ENCODE measurements around the gene MTRF1.

Gene MTRF1

DNA sequence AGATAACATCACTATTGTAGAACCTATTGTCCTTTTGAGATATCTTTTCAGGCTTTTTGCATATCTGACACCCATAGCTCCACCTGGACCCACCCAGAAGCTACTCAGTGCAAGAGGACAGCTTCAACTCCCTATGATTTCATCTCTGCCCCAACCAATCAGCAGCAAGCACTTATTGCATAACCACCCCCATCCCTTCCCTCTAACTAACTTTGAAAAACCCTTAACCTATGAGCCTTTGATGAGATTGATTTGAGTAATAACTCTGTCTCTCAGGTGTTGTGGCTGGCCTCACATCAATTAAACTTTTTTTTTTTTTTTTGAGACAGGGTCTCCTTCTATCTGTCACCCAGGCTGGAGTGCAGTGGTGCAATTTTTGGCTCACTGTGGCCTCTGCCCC lies 13.4 kb upstream of the MTRF1 start:
- DNase-seq, result no peak

DNA sequence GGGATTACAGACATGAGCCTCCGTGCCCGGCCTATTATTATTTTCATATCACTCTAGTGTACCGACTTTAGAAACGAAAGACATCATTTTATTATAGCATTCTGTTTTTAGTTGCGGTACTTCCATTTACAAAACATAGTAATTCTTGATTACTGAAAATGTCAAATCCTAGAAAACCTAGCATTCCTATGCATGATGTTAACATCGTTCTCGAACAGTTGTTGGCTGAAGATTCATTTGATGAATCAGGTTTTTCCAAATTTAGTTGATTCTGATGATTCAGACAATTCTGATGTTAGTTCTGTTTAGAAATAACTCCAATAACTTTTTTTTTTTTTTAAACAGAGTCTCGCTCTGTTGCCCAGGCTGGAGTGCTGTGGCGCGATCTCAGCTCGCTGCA lies 11.5 kb upstream of the MTRF1 start:
- no peak for DNase-seq

DNA sequence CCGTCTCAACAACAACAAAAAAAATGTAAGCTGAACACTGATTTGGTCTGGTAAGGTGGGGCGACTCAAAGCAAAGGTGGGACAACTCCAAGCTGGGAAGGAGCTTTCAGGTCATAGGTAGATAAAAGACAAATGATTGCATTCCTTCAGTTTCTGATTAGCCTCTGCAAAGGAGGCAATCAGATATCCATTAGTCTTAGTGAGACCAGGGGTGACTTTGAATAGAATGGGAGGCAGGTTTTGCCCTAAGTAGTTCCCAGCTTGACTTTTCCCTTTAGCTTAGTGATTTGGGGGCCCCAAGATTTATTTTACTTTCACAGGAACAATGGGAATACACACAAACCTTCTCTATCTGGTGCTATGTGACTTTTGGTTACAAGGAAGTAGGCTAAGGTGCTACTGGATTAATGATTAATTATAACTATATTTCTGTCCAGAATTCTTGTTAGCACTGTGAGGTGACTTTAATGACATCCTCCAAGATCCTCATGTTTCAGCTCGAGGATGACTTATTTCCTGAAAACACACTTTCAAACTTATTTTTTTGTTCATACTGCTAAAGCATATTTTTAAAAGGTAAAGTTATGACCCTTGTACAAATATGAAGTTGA lies 10.6 kb upstream of the MTRF1 start:
- DNase-seq, result no peak

DNA sequence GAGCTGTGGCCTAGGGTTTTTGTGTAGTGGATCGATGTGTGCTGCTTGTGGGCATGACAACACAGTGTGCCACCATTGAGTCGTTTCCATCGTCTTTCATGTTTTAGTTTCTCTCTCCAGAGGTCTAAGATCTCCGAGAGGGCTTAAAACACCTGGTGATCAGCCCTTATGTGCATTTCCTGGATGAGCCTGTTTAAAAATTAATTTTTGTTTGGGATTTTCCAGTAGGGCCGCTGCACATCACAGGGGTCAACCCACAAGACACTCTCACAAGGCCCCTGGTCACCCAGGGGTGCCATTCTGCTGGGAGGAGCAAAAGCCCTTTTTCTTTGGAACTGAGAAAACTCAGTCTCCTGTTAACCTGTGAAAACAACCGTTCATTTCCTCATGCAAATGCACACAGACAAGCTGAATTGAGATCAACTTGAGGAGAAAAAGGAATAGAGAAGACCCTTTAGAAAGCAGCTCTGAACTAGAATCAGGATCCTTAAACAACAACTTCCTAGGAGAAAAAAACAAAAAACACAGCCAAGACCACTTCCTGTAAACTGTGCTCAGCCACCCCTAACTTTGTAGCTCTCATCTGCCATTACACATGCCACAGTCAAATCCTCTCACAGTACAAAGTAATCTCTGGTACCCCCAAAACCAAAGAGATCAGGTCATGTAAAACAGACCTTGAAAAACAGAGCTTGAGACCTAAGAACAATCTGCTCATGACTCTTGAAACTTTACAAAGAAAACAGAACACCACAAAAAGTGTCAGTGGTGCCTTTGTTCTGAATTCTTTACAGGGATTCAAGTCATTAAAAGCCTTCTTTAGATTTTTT lies 8.3 kb upstream of the MTRF1 start:
- no peak for DNase-seq

DNA sequence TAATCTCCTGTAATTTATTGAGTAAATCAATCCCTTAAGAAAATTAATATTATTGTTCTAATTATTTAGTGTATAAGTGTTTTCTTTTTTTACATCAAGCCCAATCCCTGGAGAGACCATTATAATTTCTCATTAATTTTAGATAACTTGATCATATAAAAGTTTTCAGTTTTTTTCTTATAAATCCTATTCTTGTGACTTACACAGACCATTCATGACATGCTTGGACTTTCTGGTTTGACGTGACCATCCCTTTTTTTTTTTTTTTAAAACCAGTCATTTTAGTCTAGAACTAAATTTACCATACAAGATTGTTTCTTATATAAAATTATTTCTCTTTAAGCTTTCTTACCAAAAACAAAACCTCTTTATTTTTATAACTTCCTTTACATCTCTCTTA lies 5.4 kb upstream of the MTRF1 start:
- no peak for DNase-seq

DNA sequence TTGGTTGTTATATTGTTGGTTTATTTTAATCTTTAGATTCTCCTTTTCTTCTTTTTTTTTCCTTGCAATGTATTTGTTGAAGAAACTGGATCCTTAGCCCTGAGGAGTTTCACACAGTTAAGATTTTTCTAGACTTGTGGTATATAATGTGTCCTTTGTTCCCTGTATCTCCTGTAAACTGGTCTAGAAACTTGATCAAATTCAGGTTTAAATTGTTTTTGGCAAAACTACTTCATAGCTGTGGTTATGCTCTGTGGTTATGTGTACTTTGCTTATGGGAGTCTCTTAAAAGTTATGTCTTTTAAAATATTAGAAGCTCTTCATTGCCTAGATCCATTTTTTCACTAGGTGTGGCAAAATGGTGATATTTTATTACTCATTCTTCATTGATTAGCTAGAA lies 3.7 kb upstream of the MTRF1 start:
- DNase-seq, result no peak

DNA sequence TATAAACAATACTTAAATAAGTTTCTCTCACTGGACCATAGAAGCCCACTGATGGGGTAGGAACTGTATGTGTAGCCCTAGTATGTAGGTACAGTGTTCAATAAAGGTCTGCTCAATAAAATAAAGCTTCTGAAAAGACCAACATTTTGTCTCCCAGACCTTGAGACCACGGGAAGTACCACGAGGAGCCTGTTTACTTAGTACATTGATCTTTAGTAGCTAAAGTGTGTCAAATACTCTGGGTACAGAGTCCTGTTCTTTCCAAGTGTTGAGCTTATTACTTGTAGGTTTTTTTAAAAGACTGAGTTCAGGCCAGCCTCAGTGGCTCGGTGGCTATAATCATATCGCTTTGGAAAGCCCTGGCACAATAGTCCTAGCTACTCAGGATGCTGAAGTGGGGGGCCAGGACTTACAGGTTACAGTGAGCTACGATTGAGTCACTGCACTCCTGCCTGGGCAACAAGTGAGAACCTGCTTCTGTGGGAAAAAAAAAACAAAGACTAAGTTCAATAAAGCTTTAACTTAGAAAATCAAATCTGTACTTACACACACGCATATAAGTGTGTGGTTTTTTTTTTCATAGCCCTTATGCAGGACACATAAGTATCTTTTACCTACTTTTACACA lies 3.4 kb downstream of the MTRF1 start:
- DNase-seq, result no peak

DNA sequence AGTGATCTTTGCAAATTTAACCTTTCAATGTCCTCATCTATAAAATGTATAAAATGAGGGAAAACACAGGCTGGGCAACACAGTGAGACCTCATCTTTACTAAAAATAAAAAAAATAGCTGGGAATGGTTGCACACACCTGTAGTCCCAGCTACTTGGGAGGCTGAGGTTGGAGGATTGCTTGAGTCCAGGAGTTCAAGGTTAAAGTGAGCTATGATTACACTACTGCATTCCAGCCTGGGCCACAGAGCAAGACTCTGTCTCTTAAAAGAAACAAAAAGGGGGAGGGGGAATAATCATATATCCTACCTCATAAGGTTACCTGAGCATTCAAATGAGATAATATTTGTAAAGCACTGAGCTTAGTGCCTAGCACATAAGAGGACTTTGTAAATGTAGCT lies 5.8 kb downstream of the MTRF1 start:
- no peak for DNase-seq

DNA sequence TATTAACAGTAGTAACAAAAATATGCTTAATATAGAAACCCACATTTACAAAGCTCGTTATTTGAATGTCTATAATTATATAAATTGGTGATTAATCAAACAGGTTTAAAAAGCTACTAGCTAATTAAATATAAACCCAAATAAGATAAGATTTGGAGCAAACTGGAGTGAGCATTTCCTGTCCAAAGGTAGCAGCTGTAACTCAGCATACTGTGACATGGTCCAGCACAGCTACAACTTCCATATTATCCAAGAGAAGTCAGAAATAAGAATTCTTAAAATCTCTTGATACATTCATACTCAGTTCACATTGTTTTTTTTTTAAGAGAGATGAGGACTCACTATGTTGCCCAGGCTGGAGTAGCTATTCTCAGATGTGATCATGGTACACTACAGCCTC lies 8.5 kb downstream of the MTRF1 start:
- no peak for DNase-seq

DNA sequence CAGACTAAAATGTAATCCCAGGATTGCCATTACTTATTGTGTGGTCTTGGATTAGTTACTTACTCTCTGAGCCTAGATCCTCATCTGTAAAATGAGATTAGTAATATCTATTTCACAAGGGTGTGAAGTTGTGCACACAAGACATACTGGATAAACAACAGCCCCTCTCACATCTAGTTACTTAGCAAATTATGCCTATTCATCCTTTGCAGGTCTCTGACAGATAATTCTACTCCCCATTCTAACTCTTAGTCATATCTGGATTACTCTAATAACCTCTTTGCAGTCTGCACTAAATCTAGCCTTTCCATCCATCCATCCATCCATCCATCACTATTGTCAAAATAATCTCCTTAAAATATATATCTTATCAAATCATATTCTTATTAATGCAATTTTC lies 12.4 kb downstream of the MTRF1 start:
- DNase-seq, result no peak

DNA sequence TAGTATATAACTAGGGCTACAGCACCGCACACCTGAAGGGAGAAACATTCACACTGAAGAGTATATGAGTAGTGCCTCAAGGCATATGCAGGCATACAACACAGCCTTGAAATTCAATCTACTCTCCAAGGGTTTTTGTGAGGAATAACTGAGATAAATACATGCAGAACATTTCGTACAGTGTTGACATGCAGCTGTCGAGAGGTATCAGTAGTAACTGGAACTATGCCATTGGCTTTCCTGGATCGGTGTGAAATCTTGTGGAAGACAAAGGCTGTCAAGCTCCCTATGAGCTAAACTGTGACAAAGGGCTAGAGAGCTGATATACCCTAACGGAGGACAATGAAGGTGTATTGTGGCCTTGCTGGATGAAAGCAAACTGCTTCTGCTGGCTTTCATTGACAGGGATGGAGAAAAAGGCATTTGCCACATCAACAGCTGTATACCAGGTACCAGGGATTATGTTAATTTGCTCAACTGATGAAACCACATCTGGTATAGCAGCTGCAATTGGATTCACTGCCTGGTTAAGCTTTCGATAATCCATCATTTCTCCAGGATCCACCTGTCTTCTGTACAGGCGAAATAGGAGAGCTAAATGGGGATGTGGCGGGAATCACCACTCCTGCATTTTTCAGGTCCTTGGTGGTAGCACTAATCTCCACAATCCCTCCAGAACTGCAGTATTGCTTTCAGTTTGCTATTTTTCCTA lies 16.3 kb downstream of the MTRF1 start:
- DNase-seq, result no peak

DNA sequence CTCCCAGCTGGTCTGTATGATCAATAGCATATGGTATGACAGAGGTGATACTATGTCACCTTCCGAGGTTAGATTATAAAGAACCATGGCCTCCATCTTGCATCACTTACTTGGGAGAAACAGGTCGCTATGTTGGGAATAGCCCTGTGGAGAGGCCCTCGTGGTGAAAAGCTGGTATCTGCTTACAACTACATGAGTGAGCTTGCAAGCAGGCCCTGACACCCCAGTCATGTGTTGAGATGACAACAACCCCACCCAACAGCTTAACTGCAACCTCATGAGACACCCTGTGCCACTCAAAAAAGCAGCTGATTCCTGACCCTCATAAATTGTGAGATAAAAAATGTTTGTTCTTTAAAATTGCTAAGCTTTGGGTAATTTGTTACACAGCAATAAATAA lies 18.8 kb downstream of the MTRF1 start:
- DNase-seq, result no peak

DNA sequence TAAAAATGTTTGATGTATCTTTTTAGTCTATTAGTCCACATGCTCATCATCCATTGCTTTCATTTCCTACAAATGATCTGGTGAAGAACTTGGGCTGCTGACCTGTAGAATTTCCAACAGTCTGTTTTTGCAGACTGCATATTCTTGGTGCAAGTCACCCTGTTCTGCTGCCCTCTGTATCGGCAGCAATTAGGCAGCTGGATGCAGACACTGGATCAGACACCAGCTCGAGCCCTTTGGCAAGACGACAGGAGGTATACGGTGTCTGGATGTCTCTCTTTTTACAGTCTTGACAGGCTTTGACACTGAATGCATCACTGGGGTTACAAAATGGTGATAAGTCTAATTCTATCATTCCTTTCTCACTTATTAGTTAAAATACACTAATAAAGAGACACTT lies 21.8 kb downstream of the MTRF1 start:
- DNase-seq, result no peak

DNA sequence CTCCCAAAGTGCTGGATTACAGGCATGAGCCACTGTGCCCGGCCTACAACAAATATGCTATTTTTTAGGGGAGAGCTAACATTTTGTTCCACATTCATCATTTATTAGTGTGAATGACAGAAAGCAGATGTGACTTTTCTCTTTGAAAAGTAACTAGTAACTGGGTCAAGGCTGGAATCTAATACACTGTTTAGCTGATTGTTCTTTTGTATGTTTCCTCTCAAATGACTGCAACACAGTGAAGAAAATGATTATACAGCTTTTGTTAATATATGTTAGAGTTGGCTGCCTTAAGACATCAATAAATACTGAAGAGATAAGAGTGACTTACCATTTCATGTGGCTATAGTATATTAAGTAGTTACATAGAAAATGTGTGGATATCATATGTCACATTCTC lies 27.0 kb downstream of the MTRF1 start:
- DNase-seq, result no peak

DNA sequence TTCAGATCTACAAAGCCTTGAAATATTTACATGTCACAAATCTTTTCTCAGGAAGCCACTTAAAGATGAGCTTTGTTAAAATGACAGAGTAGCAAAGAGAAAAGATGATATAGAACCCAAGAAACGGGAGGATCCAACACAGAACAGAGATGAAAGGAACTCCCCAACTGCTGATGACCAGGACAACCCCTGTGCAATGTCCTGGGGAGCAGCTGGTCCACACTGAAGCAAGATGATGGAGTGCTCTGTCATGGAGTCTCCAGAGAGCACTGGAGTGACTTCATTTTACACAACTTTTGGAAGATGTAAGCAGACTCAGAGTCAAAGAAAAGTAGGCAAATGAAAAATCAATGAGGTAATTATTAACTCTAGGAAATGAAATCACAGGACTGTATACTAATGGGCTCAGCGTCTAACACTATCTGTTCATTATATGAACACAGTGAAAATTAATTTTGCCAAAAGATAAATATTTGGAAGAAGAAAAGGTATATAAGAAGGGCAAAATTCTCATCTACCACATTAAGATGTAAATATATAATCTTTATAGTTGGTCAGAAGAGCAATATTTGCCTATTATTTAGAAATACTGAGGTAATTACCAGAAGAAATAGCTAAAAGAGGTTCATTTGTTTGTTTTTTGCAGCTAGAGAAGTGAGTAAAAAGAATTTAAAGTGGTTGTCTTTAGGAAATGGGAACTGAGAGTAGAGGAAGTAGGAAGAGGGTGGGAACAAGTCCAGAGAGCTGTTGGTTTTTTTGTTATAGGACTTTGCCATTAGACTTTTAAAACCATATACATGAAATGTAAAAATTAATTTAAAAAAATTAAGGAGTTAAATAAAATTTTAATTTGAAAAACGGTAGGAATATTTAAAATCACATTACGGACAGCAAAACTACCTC lies 30.5 kb downstream of the MTRF1 start:
- DNase-seq, result no peak

DNA sequence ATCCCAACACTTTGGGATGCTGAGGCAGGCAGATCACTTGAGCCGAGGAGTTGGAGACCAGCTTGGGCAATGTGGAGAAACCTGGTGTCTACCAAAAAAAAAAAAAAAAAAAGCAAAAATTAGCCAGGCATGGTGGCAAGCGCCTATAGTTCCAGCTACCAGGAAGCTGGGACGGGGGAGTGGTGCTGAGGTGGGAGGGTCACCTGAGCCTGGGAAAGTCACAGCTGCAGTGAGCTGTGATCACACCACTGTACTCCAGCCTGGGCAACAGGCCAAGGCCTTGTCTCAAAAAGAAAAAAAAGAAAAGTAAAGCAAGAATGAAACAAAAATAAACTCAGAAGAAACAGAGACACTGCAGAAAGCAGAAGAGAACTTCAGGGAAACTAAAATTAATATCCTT lies 31.6 kb downstream of the MTRF1 start:
- no peak for DNase-seq

DNA sequence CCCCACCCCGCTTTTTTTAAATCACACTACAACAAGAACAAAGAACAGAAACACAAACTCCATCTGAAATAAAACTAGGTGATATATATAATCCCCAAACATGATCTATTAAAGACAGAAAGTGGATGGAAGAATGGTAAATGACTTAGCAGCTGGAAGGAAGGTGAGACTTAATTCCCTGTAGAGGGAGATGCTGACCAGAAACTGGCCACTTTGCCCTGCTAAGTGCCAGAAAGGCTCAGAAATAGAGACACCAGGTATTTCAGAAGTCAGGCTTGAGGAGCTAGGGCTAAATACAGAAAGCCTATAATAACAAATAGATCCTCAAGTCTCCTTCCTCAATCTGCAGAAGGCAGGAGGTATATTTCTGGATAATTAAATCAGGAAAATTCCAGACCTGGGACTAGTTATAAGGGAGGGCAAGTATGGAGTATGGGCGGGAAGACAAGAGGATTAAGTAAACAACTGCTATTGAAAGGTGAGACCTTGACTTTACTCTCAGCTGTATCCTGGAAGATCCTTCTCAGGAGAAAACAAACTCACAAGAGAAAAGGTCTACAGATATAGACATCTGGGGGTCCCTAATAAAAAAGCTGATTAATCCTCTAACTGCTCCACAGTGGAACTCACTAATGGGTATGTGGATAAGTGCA lies 32.2 kb downstream of the MTRF1 start:
- no peak for DNase-seq

DNA sequence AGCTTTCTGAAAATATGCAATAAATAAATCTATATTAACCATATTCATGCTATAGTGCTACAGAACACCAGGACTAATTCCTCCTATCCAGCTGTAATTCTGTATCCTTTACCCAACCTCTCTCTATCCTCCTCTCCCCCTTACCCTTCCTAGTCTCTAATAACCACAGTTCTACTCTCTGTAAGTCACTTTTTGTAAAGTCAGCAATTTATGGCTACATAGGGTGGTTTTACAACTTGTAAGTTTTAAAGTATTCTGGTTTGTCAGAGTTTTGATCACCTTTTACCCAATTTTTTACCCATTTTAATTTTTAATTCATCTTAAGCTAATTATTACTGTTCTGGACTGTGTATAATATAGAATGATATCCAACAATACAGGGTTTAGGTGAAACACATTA lies 34.0 kb downstream of the MTRF1 start:
- DNase-seq, result no peak

DNA sequence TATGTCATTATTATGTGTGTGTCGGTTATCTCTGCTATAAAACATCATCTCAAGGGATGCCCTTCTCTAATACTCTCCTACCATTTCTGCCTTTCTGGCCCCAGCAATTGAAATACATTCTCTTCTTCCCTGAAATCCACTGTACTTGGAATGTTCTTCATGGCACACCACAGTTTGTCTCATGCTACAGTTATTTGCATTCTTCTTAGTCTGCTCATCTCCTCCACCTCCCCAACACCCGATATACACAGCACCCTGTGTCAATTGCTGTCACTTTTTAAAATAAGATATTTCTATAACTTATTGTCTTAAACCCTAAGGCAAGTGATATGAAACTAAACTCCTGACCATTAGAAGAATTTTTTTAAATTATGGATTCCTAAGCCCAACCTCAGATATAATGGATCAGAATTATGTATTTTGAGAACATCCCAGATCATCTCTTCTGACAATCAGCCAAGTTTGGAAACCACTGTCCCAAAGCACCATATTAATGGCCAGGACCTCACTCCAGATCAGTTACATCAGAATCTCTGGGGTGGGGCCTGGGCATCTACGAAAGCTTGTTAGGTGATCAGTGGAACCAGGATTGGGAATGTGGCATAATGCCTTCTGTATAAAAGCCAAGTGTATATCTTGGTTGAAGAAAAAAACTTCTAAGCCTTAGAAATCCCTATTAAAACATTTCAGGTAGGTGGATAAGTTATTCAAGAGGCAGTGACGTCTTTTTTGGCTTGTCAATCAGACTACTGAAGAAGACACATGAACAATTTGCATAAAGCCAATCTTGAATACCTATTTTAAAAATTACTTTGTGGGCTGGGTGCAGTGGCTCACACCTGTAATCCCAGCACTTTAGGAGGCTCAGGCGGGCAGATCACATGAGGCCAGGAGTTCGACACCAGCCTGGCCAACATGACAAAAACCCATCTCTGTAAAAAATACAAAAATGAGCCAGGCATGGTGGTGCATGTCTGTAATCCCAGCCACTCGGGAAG lies 39.0 kb downstream of the MTRF1 start:
- DNase-seq, result no peak

DNA sequence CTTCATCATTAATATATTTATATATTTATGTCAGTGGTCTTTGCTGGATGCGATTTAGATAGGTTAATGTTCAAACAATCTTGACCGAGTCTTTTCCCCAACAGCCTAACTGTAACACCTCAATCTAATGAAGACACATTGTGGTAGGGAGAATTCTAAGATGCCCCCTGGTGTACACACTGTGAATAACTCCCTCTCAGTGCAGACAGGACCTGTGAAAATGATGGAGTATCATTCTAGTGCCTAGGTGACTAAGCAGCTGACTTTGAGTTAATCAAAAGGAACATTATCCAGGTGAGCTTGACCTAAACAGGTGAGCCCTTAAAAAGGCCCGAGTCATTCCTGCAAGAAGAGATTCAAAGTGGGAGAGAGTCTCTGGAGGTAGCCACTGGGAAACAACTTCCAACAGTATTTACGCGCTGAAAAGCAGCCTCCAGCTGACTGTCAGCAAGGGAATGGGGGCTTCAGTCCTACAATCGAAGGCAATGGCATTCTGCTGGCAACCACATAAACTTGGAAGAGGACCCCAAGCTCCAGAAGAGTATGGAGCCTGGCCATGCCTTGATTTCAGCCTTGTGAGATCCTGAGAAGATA lies 41.0 kb downstream of the MTRF1 start:
- DNase-seq, result no peak
